GM19438 (cell line): ENCODE results near the gene RBMS3.
"Not testable (repeated sequence)": the region's sequence is repeated elsewhere in the genome, so short reads cannot be mapped to it uniquely, and the experiment has no call there.

Experiments used
- ATAC-seq: cut with Tn5 transposase; IDR thresholded peaks from one replicate; pipeline ENCODE4 v1.9.1; 2021; ENCODE audit warnings: low read depth; ENCODE audit not compliant: unreplicated experiment

The RBMS3 gene

GRCh38 chr3:29381595-29381994, 100.7 kb downstream of the RBMS3 start:
- no peak for ATAC-seq

GRCh38 chr3:29382409-29382808, 101.5 kb downstream of the RBMS3 start:
- ATAC-seq = no peak

DNA sequence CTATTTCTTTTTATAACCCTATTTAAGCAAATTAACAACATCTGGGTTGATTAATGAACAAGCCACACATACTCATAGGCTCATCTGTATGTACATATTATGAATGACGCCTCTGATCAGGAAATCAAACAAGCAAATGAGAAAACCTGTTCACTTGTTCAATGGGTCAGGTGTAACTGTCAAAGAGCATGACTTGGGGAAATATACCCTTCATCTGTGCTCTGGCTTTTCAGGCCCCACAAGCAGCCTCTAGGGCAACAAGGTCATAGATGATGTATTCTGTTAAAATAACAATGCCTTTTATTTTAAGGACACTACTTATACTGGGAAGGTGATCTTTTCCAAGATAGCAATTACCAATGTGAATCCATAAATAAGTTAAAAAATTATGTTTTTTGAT, 102.0 kb downstream of the RBMS3 start:
- ATAC-seq = no peak

GRCh38 chr3:29384640-29385039, 103.8 kb downstream of the RBMS3 start:
- ATAC-seq = no peak

DNA sequence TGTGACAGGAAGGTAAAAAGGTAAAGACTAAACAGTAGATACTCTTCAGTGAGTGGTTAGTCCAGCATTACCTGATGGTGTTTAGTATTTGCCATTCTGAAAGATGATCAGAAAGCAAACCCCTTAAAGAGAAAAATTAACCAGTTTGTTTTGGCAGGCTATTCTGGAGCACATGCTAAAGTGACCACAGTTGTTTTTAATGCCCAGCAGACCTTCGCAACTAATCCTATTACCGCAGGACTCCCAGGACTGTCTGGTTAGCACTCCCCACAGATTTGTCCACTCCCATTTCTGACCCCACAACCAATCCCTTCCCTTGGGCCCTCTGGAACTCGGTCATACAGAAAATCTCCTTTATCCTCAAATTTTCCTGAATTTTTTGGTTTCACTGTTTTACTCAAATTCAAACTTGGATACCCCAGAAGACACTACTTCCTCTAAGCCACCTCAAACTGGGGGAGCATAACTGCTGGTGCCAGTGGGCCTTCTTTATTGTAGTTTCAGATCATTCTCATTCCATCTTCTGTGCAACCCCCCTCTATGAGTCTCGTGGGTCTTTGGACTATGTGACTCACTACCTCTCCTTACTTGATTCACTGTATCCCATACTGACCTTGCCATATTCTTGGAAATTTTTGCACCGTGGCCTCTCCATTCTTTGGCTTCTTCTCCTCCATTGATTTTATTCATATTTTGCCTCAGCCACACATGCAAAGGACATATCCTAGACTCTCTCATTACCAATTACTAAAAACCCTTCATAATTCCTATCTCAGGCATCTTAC, 104.4 kb downstream of the RBMS3 start:
- ATAC-seq = no peak

- no peak for ATAC-seq
These were observed 108.5 kb downstream of the RBMS3 start for GRCh38 chr3:29389362-29389761.

GRCh38 chr3:29392625-29393388, 111.9 kb downstream of the RBMS3 start:
- ATAC-seq = no peak

DNA sequence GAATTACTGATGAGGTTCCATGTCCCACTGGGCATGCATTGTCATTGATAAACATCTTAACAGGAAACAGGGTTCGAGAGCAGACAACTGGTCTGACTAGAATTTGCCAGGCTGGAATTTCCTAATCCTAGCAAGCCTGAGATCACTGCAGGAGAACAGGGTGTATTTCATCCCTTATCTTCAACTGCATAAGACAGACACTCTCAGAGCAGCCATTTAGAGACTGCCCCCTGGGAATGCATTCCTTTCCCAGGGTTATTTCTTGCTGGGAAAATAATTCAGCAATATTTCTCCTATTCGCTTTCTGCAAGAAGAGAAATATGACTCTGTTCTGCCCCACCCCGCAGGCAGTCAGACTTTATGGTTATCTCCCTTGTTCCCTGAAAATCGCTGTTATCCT, 113.1 kb downstream of the RBMS3 start:
- ATAC-seq = not testable (repeated sequence)

DNA sequence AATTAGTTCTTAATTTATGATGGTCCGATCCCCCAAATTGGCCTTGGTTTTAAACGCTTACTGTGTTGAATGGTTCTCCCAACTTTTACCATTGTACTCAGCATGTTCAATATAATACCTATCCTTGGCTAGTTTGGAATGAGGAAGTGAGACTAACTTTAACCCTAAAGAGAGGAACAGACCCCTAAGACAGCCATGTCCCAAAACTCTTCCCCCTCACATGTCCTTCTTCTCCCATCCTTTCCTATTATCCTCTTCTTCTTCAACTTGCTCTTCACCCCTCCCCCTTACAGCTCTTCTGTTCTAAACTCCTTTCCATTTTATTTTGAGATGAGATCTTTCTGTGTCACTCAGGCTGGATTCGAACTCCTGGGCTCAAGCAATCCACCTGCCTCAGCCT, 116.5 kb downstream of the RBMS3 start:
- no peak for ATAC-seq

DNA sequence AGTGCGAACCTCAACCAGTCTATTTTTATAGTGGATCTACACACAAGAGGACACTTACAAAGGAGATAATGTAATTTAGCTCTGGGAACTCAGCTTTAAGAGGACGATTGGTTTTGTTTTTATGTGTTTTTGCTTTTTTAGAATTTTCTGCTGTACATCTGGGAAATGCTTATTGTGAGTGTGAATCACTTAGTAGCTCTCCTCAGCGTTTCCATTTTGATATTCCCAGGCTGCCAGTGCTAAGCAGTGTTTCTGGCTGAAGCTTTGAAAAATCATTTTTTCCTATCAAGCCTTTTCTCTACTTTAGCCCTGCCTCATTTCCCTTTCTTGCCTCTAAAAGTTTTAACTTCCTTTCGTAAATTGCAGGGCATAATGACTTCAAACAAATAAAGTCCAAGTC, 117.9 kb downstream of the RBMS3 start:
- no peak for ATAC-seq

- no peak for ATAC-seq
These were observed 125.5 kb downstream of the RBMS3 start for GRCh38 chr3:29406291-29406832.

GRCh38 chr3:29408676-29409075, 127.8 kb downstream of the RBMS3 start:
- ATAC-seq = no peak

- ATAC-seq = no peak
These were observed 128.5 kb downstream of the RBMS3 start for GRCh38 chr3:29409409-29409808.

- no peak for ATAC-seq
These were observed 129.3 kb downstream of the RBMS3 start for GRCh38 chr3:29410220-29410619.

- ATAC-seq = no peak
These were observed 130.0 kb downstream of the RBMS3 start for GRCh38 chr3:29410660-29411405.

- ATAC-seq = no peak
These were observed 131.2 kb downstream of the RBMS3 start for GRCh38 chr3:29412110-29412509.

GRCh38 chr3:29414468-29415224, 133.8 kb downstream of the RBMS3 start:
- no peak for ATAC-seq

- no peak for ATAC-seq
These were observed 134.8 kb downstream of the RBMS3 start for GRCh38 chr3:29415482-29416223.

DNA sequence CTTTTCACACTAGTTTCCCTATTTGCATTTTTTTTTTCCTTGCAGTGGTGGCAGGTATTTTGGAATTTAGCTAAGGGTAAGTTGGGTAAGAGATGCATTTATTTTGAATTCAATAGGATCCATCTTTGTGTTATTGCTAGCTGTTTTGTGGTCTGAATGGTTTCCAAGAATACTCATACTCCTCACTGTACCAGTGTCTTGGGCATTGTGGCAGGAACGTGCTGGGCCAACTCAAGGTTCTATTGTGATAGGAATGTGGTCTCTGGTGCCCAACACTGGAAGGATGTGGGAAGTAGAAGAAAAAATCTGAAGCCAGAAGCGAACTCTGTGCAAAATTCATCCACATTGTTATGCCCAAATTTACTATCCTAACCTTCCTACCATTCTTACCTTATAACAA, 135.6 kb downstream of the RBMS3 start:
- no peak for ATAC-seq

- no peak for ATAC-seq
These were observed 139.2 kb downstream of the RBMS3 start for GRCh38 chr3:29420106-29420505.
